Caco-2 (cell line): ENCODE data around the gene ADGRG1. TPM values are rescaled to one million over a fixed set of nuclear protein-coding genes. Genes with fewer than 3 reads are reported as not detected.
A peak's percentile ranks its signal among the peaks of the same experiment; 100 is the strongest.

ENCODE experiments used
- BruUV-seq: library from RNA; stranded (reverse); fragments of 400-500 nt; replicated peaks from 2 replicates; lab custom pipeline; 2021; lab: Mats Ljungman, UMichigan
- CTCF ChIA-PET: fragments of 300-600 bp; sonication (Branson Sonifier 250); formaldehyde crosslinking; loops from one replicate; lab custom pipeline; 2022; ENCODE audit warnings: antibody characterized with exemption; lab: Charles Lee
- POLR2A ChIA-PET: fragments of 300-600 bp; sonication (Branson Sonifier 250); formaldehyde crosslinking; loops from one replicate; lab custom pipeline; 2022; ENCODE audit warnings: antibody characterized with exemption; lab: Charles Lee
- DNase-seq, 2 experiments: peaks; one replicate each; pipeline versions ENCODE4 v3.0.0 to v3.0.0-alpha.2; 2020 to 2022
- H3K27me3 ChIP-seq: replicated peaks from 2 replicates; pipeline ENCODE4 v1.6.0; 2011; ENCODE audit warnings: low read length; ENCODE audit not compliant: control insufficient read depth, insufficient read depth
- H3K36me3 ChIP-seq: 2 replicates; pipeline ENCODE4 v1.5.1; 2011; ENCODE audit warnings: low read length; ENCODE audit not compliant: control insufficient read depth, insufficient read depth
- H3K4me1 ChIP-seq: fragments of 250-450 bp; sonication (Bioruptor Pico); 2 replicates; pipeline ENCODE4 v1.5.1; 2020; ENCODE audit warnings: mild to moderate bottlenecking
- H3K4me3 ChIP-seq: 2 replicates; pipeline ENCODE4 v1.5.1; 2011; ENCODE audit warnings: low read depth, mild to moderate bottlenecking, control low read depth, low read length
- H3K9me3 ChIP-seq: fragments of 250-450 bp; sonication (Bioruptor Pico); 2 replicates; pipeline ENCODE4 v1.5.1; 2020; ENCODE audit warnings: mild to moderate bottlenecking, moderate library complexity
- H3K27ac Mint-ChIP-seq: one replicate; pipeline ENCODE4 v1.8.0; 2022; ENCODE audit warnings: mixed read lengths; ENCODE audit not compliant: unreplicated experiment
- H3K27me3 Mint-ChIP-seq: one replicate; pipeline ENCODE4 v1.8.0; 2022; ENCODE audit warnings: mixed read lengths; ENCODE audit not compliant: insufficient read depth, unreplicated experiment
- H3K36me3 Mint-ChIP-seq: one replicate; pipeline ENCODE4 v1.8.0; 2022; ENCODE audit warnings: mild to moderate bottlenecking, mixed read lengths; ENCODE audit not compliant: insufficient read depth, unreplicated experiment
- H3K4me1 Mint-ChIP-seq: one replicate; pipeline ENCODE4 v1.8.0; 2022; ENCODE audit warnings: low read depth, mixed read lengths; ENCODE audit not compliant: unreplicated experiment
- H3K4me3 Mint-ChIP-seq: one replicate; pipeline ENCODE4 v1.8.0; 2022; ENCODE audit warnings: mild to moderate bottlenecking, moderate library complexity, mixed read lengths; ENCODE audit not compliant: unreplicated experiment
- H3K9me3 Mint-ChIP-seq: one replicate; pipeline ENCODE4 v1.8.0; 2022; ENCODE audit warnings: mixed read lengths; ENCODE audit not compliant: unreplicated experiment
- CTCF ChIP-seq, 2 experiments: fragments of 200-600 bp in 1 of 2; IDR thresholded peaks; 1 replicate in 1 of 2; 2 replicates in 1 of 2; pipeline versions ENCODE4 v1.5.1 to v1.8.0; 2011 to 2022; ENCODE audit warnings: antibody characterized with exemption in 1 of 2, control low read depth in 1 of 2, inconsistent platforms in 1 of 2, low read depth in 1 of 2, low read length in 1 of 2, mild to moderate bottlenecking in 1 of 2, moderate library complexity in 1 of 2; ENCODE audit not compliant: insufficient read depth in 1 of 2, severe bottlenecking in 1 of 2, unreplicated experiment in 1 of 2
- intact Hi-C: fragments of 100-400 bp; cut with micrococcal nuclease; formaldehyde crosslinking; loops from one replicate; pipeline ENCODE4 v1.10.0; 2022; ENCODE audit not compliant: unreplicated experiment
- total RNA-seq: library from RNA; stranded (reverse); gene quantifications from 2 replicates; pipeline ENCODE4 v1.2.3, GENCODE V29; 2022

Gene ADGRG1
- total RNA-seq, 1 experiment from 2014 or later, result 195 TPM

GRCh38 chr16:57611706-57612105 lies 16.7 kb upstream of the ADGRG1 start:
- Mint-ChIP-seq H3K9me3 (no peaks in the 10 kb centered on the region), H3K4me1 (peaks cover 6% of the 10 kb centered on the region), H3K27ac (no peak overlapping the region), H3K4me3 (no peak overlapping the region), H3K36me3 (no peaks in the 10 kb centered on the region), H3K27me3 (no peaks in the 10 kb centered on the region)
- no peaks in the 10 kb centered on the region for H3K27me3 ChIP-seq
- ChIA-PET CTCF (interaction anchor here (2.5 kb wide), 1 partner anchor 11 kb away, joined by 9 read pairs; no protein-coding TSS in a partner anchor), POLR2A (no interaction called here)
- no peaks in the 10 kb centered on the region for H3K36me3 ChIP-seq
- DNase-seq, result no peak
- intact Hi-C loops, result no loop called here
- no peak for TF ChIP-seq CTCF (IDR thresholded peaks at IDR 0.05; ENCODE audit: insufficient read depth in 1 of 2, low read depth in 1 of 2, low read length in 1 of 2, severe bottlenecking in 1 of 2, unreplicated experiment in 1 of 2)
- H3K9me3 ChIP-seq, result no peaks in the 10 kb centered on the region
- H3K4me3 ChIP-seq, result no peak overlapping the region
- H3K4me1 ChIP-seq, result peaks cover 25% of the 10 kb centered on the region
- BruUV-seq, result no TSS peak

- Mint-ChIP-seq H3K27ac (no peak overlapping the region), H3K4me3 (no peak overlapping the region), H3K36me3 (no peaks in the 10 kb centered on the region), H3K9me3 (no peaks in the 10 kb centered on the region), H3K4me1 (peaks cover 6% of the 10 kb centered on the region), H3K27me3 (no peaks in the 10 kb centered on the region)
- BruUV-seq, result no TSS peak
- ChIA-PET CTCF (interaction anchor here (2.5 kb wide), 1 partner anchor 12 kb away, joined by 9 read pairs; no protein-coding TSS in a partner anchor), POLR2A (no interaction called here)
- TF ChIP-seq CTCF (IDR thresholded peaks at IDR 0.05; ENCODE audit: insufficient read depth in 1 of 2, low read depth in 1 of 2, low read length in 1 of 2, severe bottlenecking in 1 of 2, unreplicated experiment in 1 of 2), result no peak
- peak in 1 of 2 experiments; percentile 17 for DNase-seq
- no peaks in the 10 kb centered on the region for H3K36me3 ChIP-seq
- H3K4me3 ChIP-seq, result no peak overlapping the region
- peaks cover 18% of the 10 kb centered on the region for H3K4me1 ChIP-seq
- no peaks in the 10 kb centered on the region for H3K27me3 ChIP-seq
- intact Hi-C loops, result no loop called here
- no peaks in the 10 kb centered on the region for H3K9me3 ChIP-seq
Observed at GRCh38 chr16:57612494-57612893, 15.9 kb upstream of the ADGRG1 start.

- H3K27me3 Mint-ChIP-seq, result no peaks in the 10 kb centered on the region
- peaks cover 14% of the 10 kb centered on the region for H3K4me1 Mint-ChIP-seq
- TF ChIP-seq CTCF (IDR thresholded peaks at IDR 0.05; ENCODE audit: insufficient read depth in 1 of 2, low read depth in 1 of 2, low read length in 1 of 2, severe bottlenecking in 1 of 2, unreplicated experiment in 1 of 2), result no peak
- H3K27ac Mint-ChIP-seq, result no peak overlapping the region
- Histone ChIP-seq H3K36me3 (no peaks in the 10 kb centered on the region), H3K4me1 (peaks cover 18% of the 10 kb centered on the region), H3K4me3 (no peak overlapping the region), H3K27me3 (no peaks in the 10 kb centered on the region), H3K9me3 (no peaks in the 10 kb centered on the region)
- intact Hi-C loops, result no loop called here
- POLR2A ChIA-PET, result no interaction called here
- no TSS peak for BruUV-seq
- no peaks in the 10 kb centered on the region for H3K9me3 Mint-ChIP-seq
- no peak overlapping the region for H3K4me3 Mint-ChIP-seq
- DNase-seq, result no peak
- CTCF ChIA-PET, result no interaction called here
- H3K36me3 Mint-ChIP-seq, result no peaks in the 10 kb centered on the region
Observed at GRCh38 chr16:57613514-57613913, 14.9 kb upstream of the ADGRG1 start.
